ENCODE data around the gene FAM170B. TPM values are rescaled to one million over a fixed set of nuclear protein-coding genes. Genes with fewer than 3 reads are reported as not detected.

FAM170B gene
- total and polyA plus RNA-seq, 2 donors (not counting 3 experiments of a cell fraction or from before 2014, with no cell fraction given): not detected

DNA sequence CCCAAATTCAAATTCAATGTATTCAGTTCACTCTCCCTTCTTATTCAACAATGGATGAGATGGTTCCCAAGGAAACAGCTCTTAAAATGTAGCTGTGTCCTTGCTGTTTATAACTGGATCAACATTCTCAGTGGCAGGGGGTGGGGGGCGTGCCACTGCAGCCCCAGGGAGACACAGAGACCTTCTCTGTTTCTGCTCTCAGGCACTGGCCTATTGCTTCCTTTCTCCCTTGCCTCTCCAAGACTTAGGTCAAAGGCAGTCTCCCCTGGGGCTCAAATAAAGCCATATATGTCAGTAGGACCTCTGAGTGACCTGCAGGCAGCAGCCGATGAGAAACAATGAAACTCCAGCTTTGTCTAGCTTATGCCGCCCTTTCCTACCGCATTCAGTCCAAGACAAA lies 39.2 kb downstream of the FAM170B start:
- Histone ChIP-seq H3K4me2 (ENCODE audit: insufficient read depth, low read length) (no peak overlapping the region), H3K4me3 (replicated peaks in 1 of 3; ENCODE audit: insufficient read depth in 1 of 3, low read depth in 1 of 3, low read length in 3 of 3) (no peak overlapping the region), H3K27me3 (ENCODE audit: control insufficient read depth in 2 of 2, insufficient read depth in 2 of 2, low read length in 2 of 2) (no peaks in the 10 kb centered on the region), H3K9me3 (replicated peaks; ENCODE audit: control insufficient read depth, insufficient read depth, low read length) (no peaks in the 10 kb centered on the region), H2AFZ (ENCODE audit: low read depth, low read length) (no peak overlapping the region), H3K9ac (replicated peaks; ENCODE audit: extremely low read depth, insufficient read depth, low read length) (no peak overlapping the region), H3K79me2 (ENCODE audit: control insufficient read depth, insufficient read depth, low read length) (no peaks in the 10 kb centered on the region), H4K20me1 (replicated peaks; ENCODE audit: control insufficient read depth, extremely low read depth, insufficient read depth, low read length) (no peaks in the 10 kb centered on the region), H3K9me1 (replicated peaks; ENCODE audit: control insufficient read depth, extremely low read depth, insufficient read depth, low read length) (no peaks in the 10 kb centered on the region), H3K27ac (ENCODE audit: insufficient read depth, low read depth, low read length) (no peak overlapping the region), H3K4me1 (ENCODE audit: control insufficient read depth, extremely low read depth, insufficient read depth, low read length) (no peaks in the 10 kb centered on the region), H3K36me3 (ENCODE audit: control insufficient read depth in 2 of 2, extremely low read depth in 1 of 2, insufficient read depth in 2 of 2, low read length in 2 of 2) (no peaks in the 10 kb centered on the region)
- no peak for FAIRE-seq
- dilution Hi-C loops (cut with MboI; ENCODE audit: extremely low pct_ligation_motif_present, low sequenced_read_pairs) (no loop called here), intact Hi-C loops (cut with micrococcal nuclease) (no loop called here)
- ChIA-PET CTCF (no interaction called here), POLR2A (no interaction called here)
- TF ChIP-seq, protein P1, sequence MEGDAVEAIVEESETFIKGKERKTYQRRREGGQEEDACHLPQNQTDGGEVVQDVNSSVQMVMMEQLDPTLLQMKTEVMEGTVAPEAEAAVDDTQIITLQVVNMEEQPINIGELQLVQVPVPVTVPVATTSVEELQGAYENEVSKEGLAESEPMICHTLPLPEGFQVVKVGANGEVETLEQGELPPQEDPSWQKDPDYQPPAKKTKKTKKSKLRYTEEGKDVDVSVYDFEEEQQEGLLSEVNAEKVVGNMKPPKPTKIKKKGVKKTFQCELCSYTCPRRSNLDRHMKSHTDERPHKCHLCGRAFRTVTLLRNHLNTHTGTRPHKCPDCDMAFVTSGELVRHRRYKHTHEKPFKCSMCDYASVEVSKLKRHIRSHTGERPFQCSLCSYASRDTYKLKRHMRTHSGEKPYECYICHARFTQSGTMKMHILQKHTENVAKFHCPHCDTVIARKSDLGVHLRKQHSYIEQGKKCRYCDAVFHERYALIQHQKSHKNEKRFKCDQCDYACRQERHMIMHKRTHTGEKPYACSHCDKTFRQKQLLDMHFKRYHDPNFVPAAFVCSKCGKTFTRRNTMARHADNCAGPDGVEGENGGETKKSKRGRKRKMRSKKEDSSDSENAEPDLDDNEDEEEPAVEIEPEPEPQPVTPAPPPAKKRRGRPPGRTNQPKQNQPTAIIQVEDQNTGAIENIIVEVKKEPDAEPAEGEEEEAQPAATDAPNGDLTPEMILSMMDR (IDR thresholded peaks at IDR 0.05; ENCODE audit: extremely low read depth in 1 of 2, insufficient read depth in 1 of 2, low read depth in 1 of 2, low read length in 2 of 2): no peak
- TF ChIP-seq FOS (IDR thresholded peaks at IDR 0.05; ENCODE audit: borderline replicate concordance, insufficient read depth, low read length) (no peak), POLR2A (IDR thresholded peaks at IDR 0.05; ENCODE audit: low read depth, low read length) (no peak), EZH2 (IDR thresholded peaks at IDR 0.05; ENCODE audit: borderline replicate concordance, low read depth, low read length, severe bottlenecking) (no peak), GATA2 (IDR thresholded peaks at IDR 0.05; ENCODE audit: insufficient read depth, insufficient read length, low read depth, low read length) (no peak)
- TF ChIP-seq, protein P2, sequence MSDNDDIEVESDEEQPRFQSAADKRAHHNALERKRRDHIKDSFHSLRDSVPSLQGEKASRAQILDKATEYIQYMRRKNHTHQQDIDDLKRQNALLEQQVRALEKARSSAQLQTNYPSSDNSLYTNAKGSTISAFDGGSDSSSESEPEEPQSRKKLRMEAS (IDR thresholded peaks at IDR 0.05; ENCODE audit: insufficient read depth, insufficient read length): no peak
- BruUV-seq (replicated peaks): no TSS peak
- no peak for DNase-seq (ENCODE audit: low read depth, low spot score)

DNA sequence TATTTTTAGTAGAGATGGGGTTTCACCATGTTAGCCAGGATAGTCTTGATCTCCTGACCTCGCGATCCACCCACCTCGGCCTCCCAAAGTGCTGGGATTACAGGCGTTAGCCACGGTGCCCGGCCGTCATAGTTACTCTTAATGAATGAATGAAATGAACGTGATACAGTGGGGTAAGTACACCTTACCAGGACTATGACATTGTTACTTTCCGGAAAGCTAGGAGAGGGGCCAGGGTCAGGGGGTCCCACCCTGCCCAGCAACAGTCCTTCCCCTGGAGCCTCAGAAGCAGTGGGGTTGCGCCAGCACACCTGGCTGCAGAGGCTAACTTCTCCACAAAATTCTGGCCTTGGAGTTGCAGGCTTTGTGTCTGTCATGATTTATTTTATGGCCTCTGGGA lies 39.9 kb downstream of the FAM170B start:
- BruUV-seq (replicated peaks): no TSS peak
- no peak overlapping the region for H3K4me3 ChIP-seq (replicated peaks in 1 of 3; ENCODE audit: insufficient read depth in 1 of 3, low read depth in 1 of 3, low read length in 3 of 3)
- CTCF ChIA-PET: interaction anchor here (0.7 kb wide), 1 partner anchor 44 kb away, joined by 3 read pairs; no protein-coding TSS in a partner anchor
- DNase-seq (ENCODE audit: low read depth, low spot score) (no peak), FAIRE-seq (no peak)
- no peak for TF ChIP-seq EZH2 (IDR thresholded peaks at IDR 0.05; ENCODE audit: borderline replicate concordance, low read depth, low read length, severe bottlenecking)
- no peak for TF ChIP-seq POLR2A (IDR thresholded peaks at IDR 0.05; ENCODE audit: low read depth, low read length)
- TF ChIP-seq, protein P1 (IDR thresholded peaks at IDR 0.05; ENCODE audit: extremely low read depth in 1 of 2, insufficient read depth in 1 of 2, low read depth in 1 of 2, low read length in 2 of 2): no peak
- TF ChIP-seq, protein P2 (IDR thresholded peaks at IDR 0.05; ENCODE audit: insufficient read depth, insufficient read length): no peak
- TF ChIP-seq GATA2 (IDR thresholded peaks at IDR 0.05; ENCODE audit: insufficient read depth, insufficient read length, low read depth, low read length): no peak
- TF ChIP-seq FOS (IDR thresholded peaks at IDR 0.05; ENCODE audit: borderline replicate concordance, insufficient read depth, low read length): no peak
- TF ChIP-seq POLR2AphosphoS5 (IDR thresholded peaks at IDR 0.05; ENCODE audit: insufficient read depth, low read depth, low read length): no peak
- no peak for TF ChIP-seq MYC (IDR thresholded peaks at IDR 0.05; ENCODE audit: low read depth, low read length)
- TF ChIP-seq JUN (IDR thresholded peaks at IDR 0.05; ENCODE audit: borderline replicate concordance, insufficient read depth, insufficient read length, low read depth): no peak
- H3K9ac ChIP-seq (replicated peaks; ENCODE audit: extremely low read depth, insufficient read depth, low read length): no peak overlapping the region
- H3K27ac ChIP-seq (ENCODE audit: insufficient read depth, low read depth, low read length): no peak overlapping the region
- H2AFZ ChIP-seq (ENCODE audit: low read depth, low read length): no peak overlapping the region
- no peaks in the 10 kb centered on the region for H3K27me3 ChIP-seq (ENCODE audit: control insufficient read depth in 2 of 2, insufficient read depth in 2 of 2, low read length in 2 of 2)
- no peaks in the 10 kb centered on the region for H3K9me3 ChIP-seq (replicated peaks; ENCODE audit: control insufficient read depth, insufficient read depth, low read length)
- POLR2A ChIA-PET: no interaction called here
- H3K36me3 ChIP-seq (ENCODE audit: control insufficient read depth in 2 of 2, extremely low read depth in 1 of 2, insufficient read depth in 2 of 2, low read length in 2 of 2): no peaks in the 10 kb centered on the region
- H4K20me1 ChIP-seq (replicated peaks; ENCODE audit: control insufficient read depth, extremely low read depth, insufficient read depth, low read length): no peaks in the 10 kb centered on the region
- no peaks in the 10 kb centered on the region for H3K79me2 ChIP-seq (ENCODE audit: control insufficient read depth, insufficient read depth, low read length)
- no peaks in the 10 kb centered on the region for H3K4me1 ChIP-seq (ENCODE audit: control insufficient read depth, extremely low read depth, insufficient read depth, low read length)
- no peaks in the 10 kb centered on the region for H3K9me1 ChIP-seq (replicated peaks; ENCODE audit: control insufficient read depth, extremely low read depth, insufficient read depth, low read length)
- dilution Hi-C loops (cut with MboI; ENCODE audit: extremely low pct_ligation_motif_present, low sequenced_read_pairs) (no loop called here), intact Hi-C loops (cut with micrococcal nuclease) (no loop called here)
- no peak overlapping the region for H3K4me2 ChIP-seq (ENCODE audit: insufficient read depth, low read length)

Measured in endothelial cell of umbilical vein (primary cell).